Neural cell (in vitro differentiated cells): ENCODE results near the gene CIT. TPM values are rescaled to one million over a fixed set of nuclear protein-coding genes. Genes with fewer than 3 reads are reported as not detected.

Experiments used
- H2AFZ ChIP-seq: fragments of 200-600, 300-800 bp; sonication (generic), shearing (Covaris generic); 2 replicates; pipeline ENCODE4 v1.6.0; 2014; ENCODE audit warnings: low read depth, mild to moderate bottlenecking, antibody characterized with exemption, low read length, moderate library complexity
- H3F3A ChIP-seq: fragments of 200-600 bp; shearing (Covaris generic); 2 replicates; pipeline ENCODE4 v1.6.1; 2016; ENCODE audit warnings: mild to moderate bottlenecking, moderate library complexity, mixed read lengths, antibody characterized with exemption, low read length; ENCODE audit not compliant: insufficient read depth, poor library complexity, severe bottlenecking
- H3K27ac ChIP-seq: fragments of 200-600, 300-800 bp; sonication (generic), shearing (Covaris generic); 2 replicates; pipeline ENCODE4 v1.5.1; 2014; ENCODE audit warnings: mild to moderate bottlenecking, low read length, moderate library complexity
- H3K27me3 ChIP-seq: fragments of 300-800, 200-600 bp; sonication (generic), shearing (Covaris generic); 2 replicates; pipeline ENCODE4 v1.6.0; 2014; ENCODE audit warnings: mild to moderate bottlenecking, low read depth, low read length, moderate library complexity; ENCODE audit not compliant: insufficient read depth
- H3K36me3 ChIP-seq: fragments of 300-800, 200-600 bp; sonication (generic), shearing (Covaris generic); 2 replicates; pipeline ENCODE4 v1.5.1; 2014; ENCODE audit warnings: mild to moderate bottlenecking, antibody characterized with exemption, low read length, moderate library complexity; ENCODE audit not compliant: insufficient read depth
- H3K4me2 ChIP-seq: fragments of 300-800, 200-600 bp; sonication (generic), shearing (Covaris generic); 2 replicates; pipeline ENCODE4 v1.6.0; 2014; ENCODE audit warnings: mild to moderate bottlenecking, low read length
- H3K4me3 ChIP-seq: fragments of 300-800, 200-600 bp; sonication (generic), shearing (Covaris generic); 2 replicates; pipeline ENCODE4 v1.5.1; 2014; ENCODE audit warnings: mild to moderate bottlenecking, low read length, moderate library complexity
- H3K79me2 ChIP-seq: fragments of 200-600 bp; shearing (Covaris generic); replicated peaks from 2 replicates; pipeline ENCODE4 v1.6.0; 2014; ENCODE audit warnings: mild to moderate bottlenecking, low read length, moderate library complexity; ENCODE audit not compliant: insufficient read depth
- H3K9ac ChIP-seq: fragments of 300-800, 200-600 bp; sonication (generic), shearing (Covaris generic); 2 replicates; pipeline ENCODE4 v1.6.1; 2016; ENCODE audit warnings: mild to moderate bottlenecking, low read length, mixed read lengths
- H3K9me2 ChIP-seq: fragments of 200-600 bp; shearing (Covaris generic); 2 replicates; pipeline ENCODE4 v1.6.1; 2016; ENCODE audit warnings: mild to moderate bottlenecking, low read length, mixed read lengths; ENCODE audit not compliant: insufficient read depth
- H3K9me3 ChIP-seq: fragments of 200-600, 300-800 bp; sonication (generic), shearing (Covaris generic); 2 replicates; pipeline ENCODE4 v1.6.1; 2016; ENCODE audit warnings: mild to moderate bottlenecking, mixed run types, low read length, moderate library complexity, mixed read lengths
- H4K20me1 ChIP-seq: fragments of 200-600 bp; shearing (Covaris generic); 2 replicates; pipeline ENCODE4 v1.6.1; 2016; ENCODE audit warnings: mild to moderate bottlenecking, mixed run types; ENCODE audit not compliant: insufficient read depth
- CTCF ChIP-seq: fragments of 450-650 bp; IDR thresholded peaks from 2 replicates; pipeline ENCODE4 v1.5.1; 2014; ENCODE audit warnings: antibody characterized with exemption, mild to moderate bottlenecking, moderate library complexity; ENCODE audit not compliant: poor library complexity, severe bottlenecking
- EP300 ChIP-seq: fragments of 450-650 bp; conservative IDR thresholded peaks from 2 replicates; pipeline ENCODE4 v1.6.1; 2014; ENCODE audit warnings: antibody characterized with exemption, mild to moderate bottlenecking, moderate library complexity; ENCODE audit not compliant: poor library complexity, severe bottlenecking
- EZH2 ChIP-seq: fragments of 200-600, 300-800 bp; shearing (Covaris generic), sonication (generic); IDR thresholded peaks from 2 replicates; pipeline ENCODE4 v1.6.1; 2014; ENCODE audit warnings: antibody characterized with exemption, low read length, borderline replicate concordance, mild to moderate bottlenecking; ENCODE audit not compliant: insufficient read depth, poor library complexity, severe bottlenecking
- MXI1 ChIP-seq: fragments of 450-650 bp; conservative IDR thresholded peaks from 2 replicates; pipeline ENCODE4 v1.6.1; 2014; ENCODE audit warnings: antibody characterized with exemption, mild to moderate bottlenecking; ENCODE audit not compliant: poor library complexity, severe bottlenecking
- POLR2AphosphoS5 ChIP-seq: IDR thresholded peaks from 2 replicates; pipeline ENCODE4 v1.6.1; 2012
- RAD21 ChIP-seq: fragments of 450-650 bp; conservative IDR thresholded peaks from 2 replicates; pipeline ENCODE4 v1.6.1; 2014; ENCODE audit warnings: antibody characterized with exemption, mild to moderate bottlenecking, moderate library complexity
- REST ChIP-seq: IDR thresholded peaks from 2 replicates; pipeline ENCODE4 v1.6.1; 2012; ENCODE audit warnings: borderline replicate concordance
- SMC3 ChIP-seq: fragments of 450-650 bp; conservative IDR thresholded peaks from 2 replicates; pipeline ENCODE4 v1.6.1; 2014; ENCODE audit warnings: antibody characterized with exemption, mild to moderate bottlenecking, moderate library complexity; ENCODE audit not compliant: poor library complexity
- TAF1 ChIP-seq: IDR thresholded peaks from 2 replicates; pipeline ENCODE4 v1.6.1; 2012; ENCODE audit warnings: low read depth
- polyA plus RNA-seq: library from polyadenylated mRNA; depleted of rRNA; stranded (reverse); fragments of >200 nt; gene quantifications from 2 replicates; pipeline ENCODE4 v1.2.3, GENCODE V29; 2014

Gene CIT
- polyA plus RNA-seq, 1 donor from 2014 or later, result 3.3 TPM

GRCh38 chr12:119686776-119687175 lies 190.3 kb downstream of the CIT start:
- Histone ChIP-seq H3K4me3 (no peak overlapping the region), H3K4me2 (no peak overlapping the region), H3K9me2 (no peaks in the 10 kb centered on the region), H3K27ac (no peak overlapping the region), H3F3A (no peaks in the 10 kb centered on the region), H3K79me2 (no peaks in the 10 kb centered on the region), H3K36me3 (no peaks in the 10 kb centered on the region), H3K9me3 (no peaks in the 10 kb centered on the region), H4K20me1 (no peaks in the 10 kb centered on the region), H3K27me3 (no peaks in the 10 kb centered on the region), H3K9ac (no peak overlapping the region), H2AFZ (no peak overlapping the region)
- no peak for TF ChIP-seq EZH2

- no peaks in the 10 kb centered on the region for H3K9me3 ChIP-seq
- no peak overlapping the region for H3K4me2 ChIP-seq
- no peak overlapping the region for H2AFZ ChIP-seq
- no peak overlapping the region for H3K27ac ChIP-seq
- no peaks in the 10 kb centered on the region for H3K79me2 ChIP-seq
- no peaks in the 10 kb centered on the region for H3F3A ChIP-seq
- no peak overlapping the region for H3K4me3 ChIP-seq
- H3K36me3 ChIP-seq, result no peaks in the 10 kb centered on the region
- no peak overlapping the region for H3K9ac ChIP-seq
- TF ChIP-seq CTCF, result no peak
- no peak for TF ChIP-seq EZH2
- no peak for TF ChIP-seq POLR2AphosphoS5
- TF ChIP-seq REST, result no peak
- H4K20me1 ChIP-seq, result no peaks in the 10 kb centered on the region
- H3K27me3 ChIP-seq, result no peaks in the 10 kb centered on the region
- H3K9me2 ChIP-seq, result no peaks in the 10 kb centered on the region
These were observed 190.8 kb downstream of the CIT start for GRCh38 chr12:119686355-119686754.

GRCh38 chr12:119685375-119685774 lies 191.7 kb downstream of the CIT start:
- Histone ChIP-seq H3K36me3 (peaks cover 3% of the 10 kb centered on the region), H3K27ac (no peak overlapping the region), H4K20me1 (no peaks in the 10 kb centered on the region), H3K27me3 (no peaks in the 10 kb centered on the region), H3K9me3 (no peaks in the 10 kb centered on the region), H3F3A (no peaks in the 10 kb centered on the region), H2AFZ (no peak overlapping the region), H3K9me2 (no peaks in the 10 kb centered on the region), H3K79me2 (no peaks in the 10 kb centered on the region), H3K4me2 (no peak overlapping the region), H3K4me3 (no peak overlapping the region), H3K9ac (no peak overlapping the region)
- TF ChIP-seq SMC3, result no peak
- no peak for TF ChIP-seq TAF1
- no peak for TF ChIP-seq EZH2
- TF ChIP-seq POLR2AphosphoS5, result no peak
- no peak for TF ChIP-seq CTCF
- TF ChIP-seq MXI1, result no peak
- no peak for TF ChIP-seq RAD21
- no peak for TF ChIP-seq EP300
- TF ChIP-seq REST, result no peak
